IMR-90 (cell line): Measurements from ENCODE around the gene HOMER3.

Experiments used
- CEBPB ChIP-seq: IDR thresholded peaks from 2 replicates; pipeline ENCODE4 v1.6.1; 2012; ENCODE audit warnings: low read depth, low read length, improper control_type of control experiment
- POLR2A ChIP-seq: IDR thresholded peaks from 2 replicates; pipeline ENCODE4 v1.6.1; 2012; ENCODE audit warnings: mild to moderate bottlenecking, low read depth, low read length
- RAD21 ChIP-seq: IDR thresholded peaks from 2 replicates; pipeline ENCODE4 v1.6.1; 2012; ENCODE audit warnings: low read length, improper control_type of control experiment
- SMC3 ChIP-seq: fragments of 150-350 bp; IDR thresholded peaks from 2 replicates; pipeline ENCODE4 v1.6.1; 2016; ENCODE audit warnings: low read depth, mild to moderate bottlenecking, antibody characterized with exemption, low read length, moderate library complexity
- TF ChIP-seq, protein P1 (sequence below): fragments of 150-350 bp; IDR thresholded peaks from 2 replicates; pipeline ENCODE4 v1.6.1; 2017; ENCODE audit warnings: mild to moderate bottlenecking, antibody characterized with exemption, low read length, low read depth
- TF ChIP-seq, protein P2 (sequence below): conservative IDR thresholded peaks from 2 replicates; pipeline ENCODE4 v1.5.1; 2012; ENCODE audit warnings: mild to moderate bottlenecking, low read depth, low read length, improper control_type of control experiment

DNA sequence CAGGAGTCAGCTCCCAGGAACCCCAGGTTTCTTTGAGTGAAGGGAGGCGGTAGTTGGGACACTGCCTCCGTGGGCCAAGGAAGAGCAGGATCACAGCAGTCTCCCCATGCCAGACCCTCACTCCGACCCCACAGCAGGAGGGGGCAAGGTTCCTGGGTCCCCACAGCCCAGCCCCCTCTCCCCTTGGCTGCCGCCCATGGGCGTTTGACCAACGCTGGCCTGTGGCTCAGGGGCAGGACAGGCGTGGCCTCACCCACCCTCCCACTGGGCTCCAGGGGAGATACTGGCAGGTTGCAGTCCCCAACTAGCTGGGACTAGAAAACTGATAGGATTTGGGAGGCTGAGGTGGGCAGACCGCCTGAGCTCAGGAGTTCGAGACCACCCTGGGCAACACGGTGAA lies 31.0 kb downstream of the HOMER3 start:
- TF ChIP-seq, protein P1, sequence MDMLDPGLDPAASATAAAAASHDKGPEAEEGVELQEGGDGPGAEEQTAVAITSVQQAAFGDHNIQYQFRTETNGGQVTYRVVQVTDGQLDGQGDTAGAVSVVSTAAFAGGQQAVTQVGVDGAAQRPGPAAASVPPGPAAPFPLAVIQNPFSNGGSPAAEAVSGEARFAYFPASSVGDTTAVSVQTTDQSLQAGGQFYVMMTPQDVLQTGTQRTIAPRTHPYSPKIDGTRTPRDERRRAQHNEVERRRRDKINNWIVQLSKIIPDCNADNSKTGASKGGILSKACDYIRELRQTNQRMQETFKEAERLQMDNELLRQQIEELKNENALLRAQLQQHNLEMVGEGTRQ = no peak
- TF ChIP-seq, protein P2, sequence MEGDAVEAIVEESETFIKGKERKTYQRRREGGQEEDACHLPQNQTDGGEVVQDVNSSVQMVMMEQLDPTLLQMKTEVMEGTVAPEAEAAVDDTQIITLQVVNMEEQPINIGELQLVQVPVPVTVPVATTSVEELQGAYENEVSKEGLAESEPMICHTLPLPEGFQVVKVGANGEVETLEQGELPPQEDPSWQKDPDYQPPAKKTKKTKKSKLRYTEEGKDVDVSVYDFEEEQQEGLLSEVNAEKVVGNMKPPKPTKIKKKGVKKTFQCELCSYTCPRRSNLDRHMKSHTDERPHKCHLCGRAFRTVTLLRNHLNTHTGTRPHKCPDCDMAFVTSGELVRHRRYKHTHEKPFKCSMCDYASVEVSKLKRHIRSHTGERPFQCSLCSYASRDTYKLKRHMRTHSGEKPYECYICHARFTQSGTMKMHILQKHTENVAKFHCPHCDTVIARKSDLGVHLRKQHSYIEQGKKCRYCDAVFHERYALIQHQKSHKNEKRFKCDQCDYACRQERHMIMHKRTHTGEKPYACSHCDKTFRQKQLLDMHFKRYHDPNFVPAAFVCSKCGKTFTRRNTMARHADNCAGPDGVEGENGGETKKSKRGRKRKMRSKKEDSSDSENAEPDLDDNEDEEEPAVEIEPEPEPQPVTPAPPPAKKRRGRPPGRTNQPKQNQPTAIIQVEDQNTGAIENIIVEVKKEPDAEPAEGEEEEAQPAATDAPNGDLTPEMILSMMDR = no peak
- TF ChIP-seq RAD21 (no peak), SMC3 (no peak), CEBPB (no peak), POLR2A (no peak)
